Measurements from ENCODE around the gene KCTD1.

KCTD1 gene

GRCh38 chr18:26545335-26546123 lies 2.8 kb downstream of the KCTD1 start:
- TF ChIP-seq CTCF (IDR thresholded peaks at IDR 0.05; ENCODE audit: low read depth, low read length) = no peak
- no peak for DNase-seq (ENCODE audit: low read depth in 2 of 2)
- peak overlapping the region; percentile 4 to 15 for H3K4me3 ChIP-seq (replicated peaks in 1 of 2; ENCODE audit: low read depth in 2 of 2, low read length in 2 of 2)

- H3K4me3 ChIP-seq (replicated peaks in 1 of 2; ENCODE audit: low read depth in 2 of 2, low read length in 2 of 2) = no peak overlapping the region
- TF ChIP-seq CTCF (IDR thresholded peaks at IDR 0.05; ENCODE audit: low read depth, low read length) = no peak
- no peak for DNase-seq (ENCODE audit: low read depth in 2 of 2)
These were observed 3.9 kb downstream of the KCTD1 start for GRCh38 chr18:26544451-26544850.

- no peak for DNase-seq (ENCODE audit: low read depth in 2 of 2)
- H3K4me3 ChIP-seq (replicated peaks in 1 of 2; ENCODE audit: low read depth in 2 of 2, low read length in 2 of 2) = no peak overlapping the region
- no peak for TF ChIP-seq CTCF (IDR thresholded peaks at IDR 0.05; ENCODE audit: low read depth, low read length)
These were observed 5.0 kb downstream of the KCTD1 start for GRCh38 chr18:26543373-26543772.

GRCh38 chr18:26540043-26540628 lies 8.2 kb downstream of the KCTD1 start:
- no peak for TF ChIP-seq CTCF (IDR thresholded peaks at IDR 0.05; ENCODE audit: low read depth, low read length)
- DNase-seq (ENCODE audit: low read depth in 2 of 2) = peak; percentile 33 to 62
- no peak overlapping the region for H3K4me3 ChIP-seq (replicated peaks in 1 of 2; ENCODE audit: low read depth in 2 of 2, low read length in 2 of 2)

GRCh38 chr18:26538524-26538923 lies 9.8 kb downstream of the KCTD1 start:
- TF ChIP-seq CTCF (IDR thresholded peaks at IDR 0.05; ENCODE audit: low read depth, low read length) = no peak
- no peak for DNase-seq (ENCODE audit: low read depth in 2 of 2)
- H3K4me3 ChIP-seq (replicated peaks in 1 of 2; ENCODE audit: low read depth in 2 of 2, low read length in 2 of 2) = no peak overlapping the region

GRCh38 chr18:26536664-26537063 lies 11.7 kb downstream of the KCTD1 start:
- no peak for DNase-seq (ENCODE audit: low read depth in 2 of 2)
- H3K4me3 ChIP-seq (replicated peaks in 1 of 2; ENCODE audit: low read depth in 2 of 2, low read length in 2 of 2) = no peak overlapping the region
- TF ChIP-seq CTCF (IDR thresholded peaks at IDR 0.05; ENCODE audit: low read depth, low read length) = no peak
